HepG2 (cell line): ENCODE results near the gene TBC1D24. TPM values are rescaled to one million over a fixed set of nuclear protein-coding genes. Genes with fewer than 3 reads are reported as not detected.

Experiments used
- CHD2 ChIP-seq: IDR thresholded peaks from 2 replicates; pipeline ENCODE4 v1.6.1; 2011; ENCODE audit warnings: low read depth, low read length, improper control_type of control experiment
- DMAP1 ChIP-seq: IDR thresholded peaks from 2 replicates; pipeline ENCODE4 v1.6.1; 2016
- DPF2 ChIP-seq: sonication (generic); formaldehyde crosslinking; IDR thresholded peaks from 2 replicates; pipeline ENCODE4 v1.4.0; 2020; ENCODE audit warnings: mild to moderate bottlenecking, low read depth, missing genetic modification reagents, borderline replicate concordance
- FOXP1 ChIP-seq, 2 experiments: fragments of 450-650 bp in 1 of 2; IDR thresholded peaks; 2 replicates each; pipeline ENCODE4 v1.6.1; 2017 to 2018; ENCODE audit warnings: antibody characterized with exemption in 1 of 2
- KDM4B ChIP-seq: sonication (generic); formaldehyde crosslinking; IDR thresholded peaks from 2 replicates; pipeline ENCODE4 v1.4.0; 2020; ENCODE audit warnings: missing genetic modification reagents
- MTA3 ChIP-seq: sonication (generic); formaldehyde crosslinking; IDR thresholded peaks from 2 replicates; pipeline ENCODE4 v1.4.0; 2020; ENCODE audit warnings: missing genetic modification reagents
- MXI1 ChIP-seq: IDR thresholded peaks from 3 replicates; pipeline ENCODE4 v1.6.1; 2012; ENCODE audit warnings: low read depth, low read length, inconsistent platforms, borderline replicate concordance
- NFE2L2 ChIP-seq: fragments of 150-350 bp; IDR thresholded peaks from 2 replicates; pipeline ENCODE4 v1.6.1; 2014; ENCODE audit warnings: low read length
- NR2F1 ChIP-seq, 2 experiments: fragments of 450-650 bp in 1 of 2; formaldehyde crosslinking in 1 of 2; IDR thresholded peaks; 2 replicates each; pipeline versions ENCODE4 v1.5.0 to v1.6.1; 2016 to 2020; ENCODE audit warnings: mild to moderate bottlenecking in 1 of 2, missing compliant biosample characterization in 1 of 2, missing genetic modification reagents in 1 of 2, moderate library complexity in 1 of 2
- RFXAP ChIP-seq: sonication (generic); formaldehyde crosslinking; IDR thresholded peaks from 2 replicates; pipeline ENCODE4 v1.4.0; 2020; ENCODE audit warnings: missing genetic modification reagents, borderline replicate concordance
- SP2 ChIP-seq: sonication (generic); formaldehyde crosslinking; IDR thresholded peaks from 2 replicates; pipeline ENCODE4 v1.5.1; 2020; ENCODE audit warnings: mild to moderate bottlenecking, missing genetic modification reagents
- ZFP90 ChIP-seq: sonication (generic); formaldehyde crosslinking; IDR thresholded peaks from 2 replicates; pipeline ENCODE4 v1.8.0; 2022; ENCODE audit warnings: missing genetic modification reagents, mild to moderate bottlenecking, inconsistent platforms, borderline replicate concordance
- ZNF12 ChIP-seq: sonication (generic); formaldehyde crosslinking; IDR thresholded peaks from 2 replicates; pipeline ENCODE4 v1.5.0; 2020; ENCODE audit warnings: missing genetic modification reagents
- ZNF124 ChIP-seq: sonication (generic); formaldehyde crosslinking; IDR thresholded peaks from 2 replicates; pipeline ENCODE4 v1.4.0; 2020; ENCODE audit warnings: missing genetic modification reagents
- ZNF230 ChIP-seq: sonication (generic); formaldehyde crosslinking; IDR thresholded peaks from 2 replicates; pipeline ENCODE4 v1.4.0; 2020; ENCODE audit warnings: mild to moderate bottlenecking, missing genetic modification reagents
- ZNF605 ChIP-seq: sonication (generic); formaldehyde crosslinking; IDR thresholded peaks from 2 replicates; pipeline ENCODE4 v1.8.0; 2022; ENCODE audit warnings: mild to moderate bottlenecking, missing genetic modification reagents
- ZNF773 ChIP-seq: sonication (generic); formaldehyde crosslinking; IDR thresholded peaks from 2 replicates; pipeline ENCODE4 v1.4.0; 2020; ENCODE audit warnings: missing genetic modification reagents, borderline replicate concordance
- polyA plus RNA-seq, 8 experiments: library from polyadenylated mRNA; depleted of rRNA in 3 of 8; stranded (reverse) in 7 of 8; unstranded in 1 of 8; fragments of >200 nt; fragmentation: Illumina TruSeq in 4 of 8; extraction: Trizol in 4 of 8; gene quantifications; 2 replicates each; pipeline versions ENCODE4 v1.2.1 to v1.2.3, GENCODE V29; 2011 to 2016; ENCODE audit warnings: low read depth in 4 of 8, missing spikeins in 1 of 8, mixed read lengths in 1 of 8; ENCODE audit not compliant: insufficient read depth in 1 of 8
- total RNA-seq, 5 experiments: library from RNA; depleted of rRNA; stranded (reverse); fragments of >200 nt; fragmentation: Illumina TruSeq; extraction: Trizol; gene quantifications; 2 replicates each; pipeline ENCODE4 v1.2.3, GENCODE V29; 2016; ENCODE audit warnings: low read depth in 1 of 5
- TF ChIP-seq, protein P1 (sequence below): sonication (generic); formaldehyde crosslinking; IDR thresholded peaks from 2 replicates; pipeline ENCODE4 v1.5.1; 2020; ENCODE audit warnings: missing genetic modification reagents, mild to moderate bottlenecking, borderline replicate concordance
- TF ChIP-seq, protein P2 (sequence below): sonication (generic); formaldehyde crosslinking; IDR thresholded peaks from 2 replicates; pipeline ENCODE4 v1.4.0; 2020; ENCODE audit warnings: missing genetic modification reagents
- TF ChIP-seq, protein P3 (sequence below): sonication (generic); formaldehyde crosslinking; IDR thresholded peaks from 2 replicates; pipeline ENCODE4 v1.8.1; 2023; ENCODE audit warnings: mild to moderate bottlenecking, missing genetic modification reagents, borderline replicate concordance
- TF ChIP-seq, protein P4 (sequence below): sonication (generic); formaldehyde crosslinking; IDR thresholded peaks from 2 replicates; pipeline ENCODE4 v1.4.0; 2020; ENCODE audit warnings: low read depth, mild to moderate bottlenecking, missing genetic modification reagents
- TF ChIP-seq, protein P5 (sequence below): sonication (generic); formaldehyde crosslinking; IDR thresholded peaks from 2 replicates; pipeline ENCODE4 v1.4.0; 2020; ENCODE audit warnings: low read depth, missing genetic modification reagents

The TBC1D24 gene
- total and polyA plus RNA-seq, 2 of the 13 experiments (the other 11 are each of a cell fraction or from before 2014, with no cell fraction given): 7.7 to 13.7 TPM

DNA sequence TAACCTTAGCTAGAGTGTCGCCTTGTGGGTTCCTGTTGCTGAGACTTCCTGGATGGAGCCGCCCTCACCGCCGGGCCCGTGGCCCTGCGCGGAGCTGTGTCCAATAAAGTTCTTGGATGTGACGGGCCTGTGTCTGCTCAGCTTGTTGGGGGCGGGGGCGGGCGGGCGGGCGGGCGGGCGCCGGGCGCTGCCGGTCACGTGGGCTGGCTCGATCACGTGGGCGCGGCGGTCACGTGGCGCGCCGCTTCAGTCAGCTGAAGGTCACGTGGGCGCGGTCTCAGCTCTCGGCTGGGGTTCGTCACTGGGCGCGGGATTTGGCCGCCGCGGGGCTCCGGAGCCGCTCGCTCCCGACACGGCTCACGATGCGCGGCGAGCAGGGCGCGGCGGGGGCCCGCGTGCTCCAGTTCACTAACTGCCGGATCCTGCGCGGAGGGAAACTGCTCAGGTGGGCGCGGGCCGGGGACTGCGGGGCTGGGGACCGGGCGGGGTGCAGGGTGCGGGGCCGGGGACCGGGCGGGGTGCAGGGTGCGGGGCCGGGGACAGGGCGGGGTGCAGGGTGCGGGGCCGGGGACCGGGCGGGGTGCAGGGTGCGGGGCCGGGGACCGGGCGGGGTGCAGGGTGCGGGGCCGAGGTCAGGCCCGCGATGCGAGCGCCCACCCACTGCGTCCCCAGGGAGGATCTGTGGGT lies 45.3 kb downstream of the TBC1D24 start, which contains the start of gene AMDHD2 (continued):
- TF ChIP-seq MXI1 (peak; percentile 71; the same call in 2 of the 3 replicates), ZFP90 (no peak), ZNF124 (CRISPR knock-in tag) (no peak), RFXAP (CRISPR knock-in tag) (peak; percentile 22; the same call in 1 of the 2 replicates), ZNF605 (CRISPR knock-in tag) (no peak), DPF2 (CRISPR knock-in tag) (no peak), ZNF12 (CRISPR knock-in tag) (no peak), KDM4B (no peak), DMAP1 (no peak), SP2 (no peak), ZNF230 (no peak), CHD2 (peak; percentile 82), ZNF773 (CRISPR knock-in tag) (no peak), NFE2L2 (no peak), FOXP1 (IDR thresholded peaks at IDR 0.05) (no peak), FOXP1 (CRISPR knock-in tag; IDR thresholded peaks at IDR 0.05) (no peak), NR2F1 (CRISPR knock-in tag; IDR thresholded peaks at IDR 0.05) (no peak), MTA3 (CRISPR knock-in tag) (no peak)
- TF ChIP-seq, protein P1, sequence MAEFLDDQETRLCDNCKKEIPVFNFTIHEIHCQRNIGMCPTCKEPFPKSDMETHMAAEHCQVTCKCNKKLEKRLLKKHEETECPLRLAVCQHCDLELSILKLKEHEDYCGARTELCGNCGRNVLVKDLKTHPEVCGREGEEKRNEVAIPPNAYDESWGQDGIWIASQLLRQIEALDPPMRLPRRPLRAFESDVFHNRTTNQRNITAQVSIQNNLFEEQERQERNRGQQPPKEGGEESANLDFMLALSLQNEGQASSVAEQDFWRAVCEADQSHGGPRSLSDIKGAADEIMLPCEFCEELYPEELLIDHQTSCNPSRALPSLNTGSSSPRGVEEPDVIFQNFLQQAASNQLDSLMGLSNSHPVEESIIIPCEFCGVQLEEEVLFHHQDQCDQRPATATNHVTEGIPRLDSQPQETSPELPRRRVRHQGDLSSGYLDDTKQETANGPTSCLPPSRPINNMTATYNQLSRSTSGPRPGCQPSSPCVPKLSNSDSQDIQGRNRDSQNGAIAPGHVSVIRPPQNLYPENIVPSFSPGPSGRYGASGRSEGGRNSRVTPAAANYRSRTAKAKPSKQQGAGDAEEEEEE (CRISPR knock-in tag): no peak
- TF ChIP-seq, protein P2, sequence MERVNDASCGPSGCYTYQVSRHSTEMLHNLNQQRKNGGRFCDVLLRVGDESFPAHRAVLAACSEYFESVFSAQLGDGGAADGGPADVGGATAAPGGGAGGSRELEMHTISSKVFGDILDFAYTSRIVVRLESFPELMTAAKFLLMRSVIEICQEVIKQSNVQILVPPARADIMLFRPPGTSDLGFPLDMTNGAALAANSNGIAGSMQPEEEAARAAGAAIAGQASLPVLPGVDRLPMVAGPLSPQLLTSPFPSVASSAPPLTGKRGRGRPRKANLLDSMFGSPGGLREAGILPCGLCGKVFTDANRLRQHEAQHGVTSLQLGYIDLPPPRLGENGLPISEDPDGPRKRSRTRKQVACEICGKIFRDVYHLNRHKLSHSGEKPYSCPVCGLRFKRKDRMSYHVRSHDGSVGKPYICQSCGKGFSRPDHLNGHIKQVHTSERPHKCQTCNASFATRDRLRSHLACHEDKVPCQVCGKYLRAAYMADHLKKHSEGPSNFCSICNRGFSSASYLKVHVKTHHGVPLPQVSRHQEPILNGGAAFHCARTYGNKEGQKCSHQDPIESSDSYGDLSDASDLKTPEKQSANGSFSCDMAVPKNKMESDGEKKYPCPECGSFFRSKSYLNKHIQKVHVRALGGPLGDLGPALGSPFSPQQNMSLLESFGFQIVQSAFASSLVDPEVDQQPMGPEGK (CRISPR knock-in tag): peak; percentile 45; the same call in 1 of the 2 replicates
- TF ChIP-seq, protein P3, sequence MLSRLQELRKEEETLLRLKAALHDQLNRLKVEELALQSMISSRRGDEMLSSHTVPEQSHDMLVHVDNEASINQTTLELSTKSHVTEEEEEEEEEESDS: no peak
- TF ChIP-seq, protein P4, sequence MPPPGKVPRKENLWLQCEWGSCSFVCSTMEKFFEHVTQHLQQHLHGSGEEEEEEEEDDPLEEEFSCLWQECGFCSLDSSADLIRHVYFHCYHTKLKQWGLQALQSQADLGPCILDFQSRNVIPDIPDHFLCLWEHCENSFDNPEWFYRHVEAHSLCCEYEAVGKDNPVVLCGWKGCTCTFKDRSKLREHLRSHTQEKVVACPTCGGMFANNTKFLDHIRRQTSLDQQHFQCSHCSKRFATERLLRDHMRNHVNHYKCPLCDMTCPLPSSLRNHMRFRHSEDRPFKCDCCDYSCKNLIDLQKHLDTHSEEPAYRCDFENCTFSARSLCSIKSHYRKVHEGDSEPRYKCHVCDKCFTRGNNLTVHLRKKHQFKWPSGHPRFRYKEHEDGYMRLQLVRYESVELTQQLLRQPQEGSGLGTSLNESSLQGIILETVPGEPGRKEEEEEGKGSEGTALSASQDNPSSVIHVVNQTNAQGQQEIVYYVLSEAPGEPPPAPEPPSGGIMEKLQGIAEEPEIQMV (CRISPR knock-in tag): no peak
- TF ChIP-seq, protein P5, sequence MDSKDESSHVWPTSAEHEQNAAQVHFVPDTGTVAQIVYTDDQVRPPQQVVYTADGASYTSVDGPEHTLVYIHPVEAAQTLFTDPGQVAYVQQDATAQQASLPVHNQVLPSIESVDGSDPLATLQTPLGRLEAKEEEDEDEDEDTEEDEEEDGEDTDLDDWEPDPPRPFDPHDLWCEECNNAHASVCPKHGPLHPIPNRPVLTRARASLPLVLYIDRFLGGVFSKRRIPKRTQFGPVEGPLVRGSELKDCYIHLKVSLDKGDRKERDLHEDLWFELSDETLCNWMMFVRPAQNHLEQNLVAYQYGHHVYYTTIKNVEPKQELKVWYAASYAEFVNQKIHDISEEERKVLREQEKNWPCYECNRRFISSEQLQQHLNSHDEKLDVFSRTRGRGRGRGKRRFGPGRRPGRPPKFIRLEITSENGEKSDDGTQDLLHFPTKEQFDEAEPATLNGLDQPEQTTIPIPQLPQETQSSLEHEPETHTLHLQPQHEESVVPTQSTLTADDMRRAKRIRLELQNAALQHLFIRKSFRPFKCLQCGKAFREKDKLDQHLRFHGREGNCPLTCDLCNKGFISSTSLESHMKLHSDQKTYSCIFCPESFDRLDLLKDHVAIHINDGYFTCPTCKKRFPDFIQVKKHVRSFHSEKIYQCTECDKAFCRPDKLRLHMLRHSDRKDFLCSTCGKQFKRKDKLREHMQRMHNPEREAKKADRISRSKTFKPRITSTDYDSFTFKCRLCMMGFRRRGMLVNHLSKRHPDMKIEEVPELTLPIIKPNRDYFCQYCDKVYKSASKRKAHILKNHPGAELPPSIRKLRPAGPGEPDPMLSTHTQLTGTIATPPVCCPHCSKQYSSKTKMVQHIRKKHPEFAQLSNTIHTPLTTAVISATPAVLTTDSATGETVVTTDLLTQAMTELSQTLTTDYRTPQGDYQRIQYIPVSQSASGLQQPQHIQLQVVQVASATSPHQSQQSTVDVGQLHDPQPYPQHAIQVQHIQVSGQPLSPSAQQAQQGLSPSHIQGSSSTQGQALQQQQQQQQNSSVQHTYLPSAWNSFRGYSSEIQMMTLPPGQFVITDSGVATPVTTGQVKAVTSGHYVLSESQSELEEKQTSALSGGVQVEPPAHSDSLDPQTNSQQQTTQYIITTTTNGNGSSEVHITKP (CRISPR knock-in tag): no peak
